Neural cell (in vitro differentiated cells): Measurements from ENCODE around the gene TUBA4B. TPM values are rescaled to one million over a fixed set of nuclear protein-coding genes. Genes with fewer than 3 reads are reported as not detected.

Experiments
- H2AFZ ChIP-seq: fragments of 200-600, 300-800 bp; sonication (generic), shearing (Covaris generic); 2 replicates; pipeline ENCODE4 v1.6.0; 2014; ENCODE audit warnings: low read depth, mild to moderate bottlenecking, antibody characterized with exemption, low read length, moderate library complexity
- H3F3A ChIP-seq: fragments of 200-600 bp; shearing (Covaris generic); 2 replicates; pipeline ENCODE4 v1.6.1; 2016; ENCODE audit warnings: mild to moderate bottlenecking, moderate library complexity, mixed read lengths, antibody characterized with exemption, low read length; ENCODE audit not compliant: insufficient read depth, poor library complexity, severe bottlenecking
- H3K27ac ChIP-seq: fragments of 200-600, 300-800 bp; sonication (generic), shearing (Covaris generic); 2 replicates; pipeline ENCODE4 v1.5.1; 2014; ENCODE audit warnings: mild to moderate bottlenecking, low read length, moderate library complexity
- H3K27me3 ChIP-seq: fragments of 300-800, 200-600 bp; sonication (generic), shearing (Covaris generic); 2 replicates; pipeline ENCODE4 v1.6.0; 2014; ENCODE audit warnings: mild to moderate bottlenecking, low read depth, low read length, moderate library complexity; ENCODE audit not compliant: insufficient read depth
- H3K36me3 ChIP-seq: fragments of 300-800, 200-600 bp; sonication (generic), shearing (Covaris generic); 2 replicates; pipeline ENCODE4 v1.5.1; 2014; ENCODE audit warnings: mild to moderate bottlenecking, antibody characterized with exemption, low read length, moderate library complexity; ENCODE audit not compliant: insufficient read depth
- H3K4me2 ChIP-seq: fragments of 300-800, 200-600 bp; sonication (generic), shearing (Covaris generic); 2 replicates; pipeline ENCODE4 v1.6.0; 2014; ENCODE audit warnings: mild to moderate bottlenecking, low read length
- H3K4me3 ChIP-seq: fragments of 300-800, 200-600 bp; sonication (generic), shearing (Covaris generic); 2 replicates; pipeline ENCODE4 v1.5.1; 2014; ENCODE audit warnings: mild to moderate bottlenecking, low read length, moderate library complexity
- H3K79me2 ChIP-seq: fragments of 200-600 bp; shearing (Covaris generic); replicated peaks from 2 replicates; pipeline ENCODE4 v1.6.0; 2014; ENCODE audit warnings: mild to moderate bottlenecking, low read length, moderate library complexity; ENCODE audit not compliant: insufficient read depth
- H3K9ac ChIP-seq: fragments of 300-800, 200-600 bp; sonication (generic), shearing (Covaris generic); 2 replicates; pipeline ENCODE4 v1.6.1; 2016; ENCODE audit warnings: mild to moderate bottlenecking, low read length, mixed read lengths
- H3K9me2 ChIP-seq: fragments of 200-600 bp; shearing (Covaris generic); 2 replicates; pipeline ENCODE4 v1.6.1; 2016; ENCODE audit warnings: mild to moderate bottlenecking, low read length, mixed read lengths; ENCODE audit not compliant: insufficient read depth
- H3K9me3 ChIP-seq: fragments of 200-600, 300-800 bp; sonication (generic), shearing (Covaris generic); 2 replicates; pipeline ENCODE4 v1.6.1; 2016; ENCODE audit warnings: mild to moderate bottlenecking, mixed run types, low read length, moderate library complexity, mixed read lengths
- H4K20me1 ChIP-seq: fragments of 200-600 bp; shearing (Covaris generic); 2 replicates; pipeline ENCODE4 v1.6.1; 2016; ENCODE audit warnings: mild to moderate bottlenecking, mixed run types; ENCODE audit not compliant: insufficient read depth
- EP300 ChIP-seq: fragments of 450-650 bp; conservative IDR thresholded peaks from 2 replicates; pipeline ENCODE4 v1.6.1; 2014; ENCODE audit warnings: antibody characterized with exemption, mild to moderate bottlenecking, moderate library complexity; ENCODE audit not compliant: poor library complexity, severe bottlenecking
- EZH2 ChIP-seq: fragments of 200-600, 300-800 bp; shearing (Covaris generic), sonication (generic); IDR thresholded peaks from 2 replicates; pipeline ENCODE4 v1.6.1; 2014; ENCODE audit warnings: antibody characterized with exemption, low read length, borderline replicate concordance, mild to moderate bottlenecking; ENCODE audit not compliant: insufficient read depth, poor library complexity, severe bottlenecking
- MXI1 ChIP-seq: fragments of 450-650 bp; conservative IDR thresholded peaks from 2 replicates; pipeline ENCODE4 v1.6.1; 2014; ENCODE audit warnings: antibody characterized with exemption, mild to moderate bottlenecking; ENCODE audit not compliant: poor library complexity, severe bottlenecking
- POLR2AphosphoS5 ChIP-seq: IDR thresholded peaks from 2 replicates; pipeline ENCODE4 v1.6.1; 2012
- RAD21 ChIP-seq: fragments of 450-650 bp; conservative IDR thresholded peaks from 2 replicates; pipeline ENCODE4 v1.6.1; 2014; ENCODE audit warnings: antibody characterized with exemption, mild to moderate bottlenecking, moderate library complexity
- SMC3 ChIP-seq: fragments of 450-650 bp; conservative IDR thresholded peaks from 2 replicates; pipeline ENCODE4 v1.6.1; 2014; ENCODE audit warnings: antibody characterized with exemption, mild to moderate bottlenecking, moderate library complexity; ENCODE audit not compliant: poor library complexity
- TAF1 ChIP-seq: IDR thresholded peaks from 2 replicates; pipeline ENCODE4 v1.6.1; 2012; ENCODE audit warnings: low read depth
- polyA plus RNA-seq: library from polyadenylated mRNA; depleted of rRNA; stranded (reverse); fragments of >200 nt; gene quantifications from 2 replicates; pipeline ENCODE4 v1.2.3, GENCODE V29; 2014
- TF ChIP-seq, protein P1 (sequence below): fragments of 450-650 bp; IDR thresholded peaks from 2 replicates; pipeline ENCODE4 v1.5.1; 2014; ENCODE audit warnings: antibody characterized with exemption, mild to moderate bottlenecking, moderate library complexity; ENCODE audit not compliant: poor library complexity, severe bottlenecking
- TF ChIP-seq, protein P2 (sequence below): IDR thresholded peaks from 2 replicates; pipeline ENCODE4 v1.6.1; 2012; ENCODE audit warnings: borderline replicate concordance

TUBA4B gene
- polyA plus RNA-seq, 1 donor from 2014 or later: not detected

GRCh38 chr2:219213026-219213415 is 40.0 kb upstream of the TUBA4B start:
- Histone ChIP-seq H3F3A (no peaks in the 10 kb centered on the region), H3K79me2 (no peaks in the 10 kb centered on the region), H3K36me3 (no peaks in the 10 kb centered on the region), H3K9me3 (no peaks in the 10 kb centered on the region), H3K4me3 (no peak overlapping the region), H4K20me1 (no peaks in the 10 kb centered on the region), H3K9ac (no peak overlapping the region), H3K27me3 (no peaks in the 10 kb centered on the region), H2AFZ (no peak overlapping the region), H3K4me2 (no peak overlapping the region), H3K9me2 (no peaks in the 10 kb centered on the region), H3K27ac (no peak overlapping the region)
- TF ChIP-seq EZH2 (no peak), MXI1 (no peak), RAD21 (no peak), SMC3 (no peak), TAF1 (no peak), EP300 (no peak), POLR2AphosphoS5 (no peak)
- TF ChIP-seq, protein P1, sequence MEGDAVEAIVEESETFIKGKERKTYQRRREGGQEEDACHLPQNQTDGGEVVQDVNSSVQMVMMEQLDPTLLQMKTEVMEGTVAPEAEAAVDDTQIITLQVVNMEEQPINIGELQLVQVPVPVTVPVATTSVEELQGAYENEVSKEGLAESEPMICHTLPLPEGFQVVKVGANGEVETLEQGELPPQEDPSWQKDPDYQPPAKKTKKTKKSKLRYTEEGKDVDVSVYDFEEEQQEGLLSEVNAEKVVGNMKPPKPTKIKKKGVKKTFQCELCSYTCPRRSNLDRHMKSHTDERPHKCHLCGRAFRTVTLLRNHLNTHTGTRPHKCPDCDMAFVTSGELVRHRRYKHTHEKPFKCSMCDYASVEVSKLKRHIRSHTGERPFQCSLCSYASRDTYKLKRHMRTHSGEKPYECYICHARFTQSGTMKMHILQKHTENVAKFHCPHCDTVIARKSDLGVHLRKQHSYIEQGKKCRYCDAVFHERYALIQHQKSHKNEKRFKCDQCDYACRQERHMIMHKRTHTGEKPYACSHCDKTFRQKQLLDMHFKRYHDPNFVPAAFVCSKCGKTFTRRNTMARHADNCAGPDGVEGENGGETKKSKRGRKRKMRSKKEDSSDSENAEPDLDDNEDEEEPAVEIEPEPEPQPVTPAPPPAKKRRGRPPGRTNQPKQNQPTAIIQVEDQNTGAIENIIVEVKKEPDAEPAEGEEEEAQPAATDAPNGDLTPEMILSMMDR: no peak
- TF ChIP-seq, protein P2, sequence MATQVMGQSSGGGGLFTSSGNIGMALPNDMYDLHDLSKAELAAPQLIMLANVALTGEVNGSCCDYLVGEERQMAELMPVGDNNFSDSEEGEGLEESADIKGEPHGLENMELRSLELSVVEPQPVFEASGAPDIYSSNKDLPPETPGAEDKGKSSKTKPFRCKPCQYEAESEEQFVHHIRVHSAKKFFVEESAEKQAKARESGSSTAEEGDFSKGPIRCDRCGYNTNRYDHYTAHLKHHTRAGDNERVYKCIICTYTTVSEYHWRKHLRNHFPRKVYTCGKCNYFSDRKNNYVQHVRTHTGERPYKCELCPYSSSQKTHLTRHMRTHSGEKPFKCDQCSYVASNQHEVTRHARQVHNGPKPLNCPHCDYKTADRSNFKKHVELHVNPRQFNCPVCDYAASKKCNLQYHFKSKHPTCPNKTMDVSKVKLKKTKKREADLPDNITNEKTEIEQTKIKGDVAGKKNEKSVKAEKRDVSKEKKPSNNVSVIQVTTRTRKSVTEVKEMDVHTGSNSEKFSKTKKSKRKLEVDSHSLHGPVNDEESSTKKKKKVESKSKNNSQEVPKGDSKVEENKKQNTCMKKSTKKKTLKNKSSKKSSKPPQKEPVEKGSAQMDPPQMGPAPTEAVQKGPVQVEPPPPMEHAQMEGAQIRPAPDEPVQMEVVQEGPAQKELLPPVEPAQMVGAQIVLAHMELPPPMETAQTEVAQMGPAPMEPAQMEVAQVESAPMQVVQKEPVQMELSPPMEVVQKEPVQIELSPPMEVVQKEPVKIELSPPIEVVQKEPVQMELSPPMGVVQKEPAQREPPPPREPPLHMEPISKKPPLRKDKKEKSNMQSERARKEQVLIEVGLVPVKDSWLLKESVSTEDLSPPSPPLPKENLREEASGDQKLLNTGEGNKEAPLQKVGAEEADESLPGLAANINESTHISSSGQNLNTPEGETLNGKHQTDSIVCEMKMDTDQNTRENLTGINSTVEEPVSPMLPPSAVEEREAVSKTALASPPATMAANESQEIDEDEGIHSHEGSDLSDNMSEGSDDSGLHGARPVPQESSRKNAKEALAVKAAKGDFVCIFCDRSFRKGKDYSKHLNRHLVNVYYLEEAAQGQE: no peak

DNA sequence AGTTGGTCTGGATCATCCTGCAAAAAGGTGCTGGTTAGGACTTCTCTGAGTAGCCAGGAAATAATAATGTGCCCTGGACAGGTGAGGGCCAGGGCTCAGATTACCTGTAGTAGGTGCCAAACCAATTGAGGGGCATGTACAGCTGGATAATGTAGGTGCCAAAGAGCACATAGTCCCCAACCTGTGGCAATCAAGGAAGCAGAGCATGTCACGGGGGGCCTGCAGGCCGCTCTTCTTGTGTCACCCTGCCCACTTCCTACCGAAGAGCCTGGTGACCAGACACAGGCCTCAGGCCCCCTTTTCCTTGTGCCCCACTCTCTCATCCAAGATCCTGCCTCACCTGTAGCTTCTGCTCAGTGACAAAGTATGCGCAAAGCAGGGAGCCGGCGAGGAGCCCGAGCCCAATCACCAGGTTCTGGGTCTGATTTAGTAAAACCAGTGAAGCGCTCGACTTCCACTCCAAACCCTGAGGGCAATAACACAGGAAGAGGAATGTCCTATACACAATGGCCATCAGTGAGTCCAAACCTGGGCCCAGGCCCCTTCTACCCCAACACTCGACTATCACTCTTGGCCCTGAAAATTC is 39.5 kb upstream of the TUBA4B start:
- H3F3A ChIP-seq: no peaks in the 10 kb centered on the region
- no peaks in the 10 kb centered on the region for H3K9me2 ChIP-seq
- H3K36me3 ChIP-seq: no peaks in the 10 kb centered on the region
- H2AFZ ChIP-seq: no peak overlapping the region
- H3K9ac ChIP-seq: no peak overlapping the region
- no peaks in the 10 kb centered on the region for H3K9me3 ChIP-seq
- no peak overlapping the region for H3K27ac ChIP-seq
- no peaks in the 10 kb centered on the region for H3K79me2 ChIP-seq
- no peak overlapping the region for H3K4me2 ChIP-seq
- TF ChIP-seq SMC3: no peak
- no peak for TF ChIP-seq RAD21
- TF ChIP-seq EP300: no peak
- TF ChIP-seq POLR2AphosphoS5: no peak
- no peak for TF ChIP-seq MXI1
- no peak for TF ChIP-seq EZH2
- TF ChIP-seq, protein P1: no peak
- TF ChIP-seq, protein P2: no peak
- TF ChIP-seq TAF1: no peak
- H4K20me1 ChIP-seq: no peaks in the 10 kb centered on the region
- H3K27me3 ChIP-seq: no peaks in the 10 kb centered on the region
- no peak overlapping the region for H3K4me3 ChIP-seq
